HG03039 (cell line): Measurements from ENCODE around the gene EVI5L.
"Not testable (repeated sequence)": the region's sequence is repeated elsewhere in the genome, so short reads cannot be mapped to it uniquely, and the experiment has no call there.

Experiments used
- ATAC-seq: cut with Tn5 transposase; IDR thresholded peaks from one replicate; pipeline ENCODE4 v1.9.1; 2021; ENCODE audit warnings: mild to moderate bottlenecking, moderate library complexity; ENCODE audit not compliant: unreplicated experiment

The EVI5L gene

DNA sequence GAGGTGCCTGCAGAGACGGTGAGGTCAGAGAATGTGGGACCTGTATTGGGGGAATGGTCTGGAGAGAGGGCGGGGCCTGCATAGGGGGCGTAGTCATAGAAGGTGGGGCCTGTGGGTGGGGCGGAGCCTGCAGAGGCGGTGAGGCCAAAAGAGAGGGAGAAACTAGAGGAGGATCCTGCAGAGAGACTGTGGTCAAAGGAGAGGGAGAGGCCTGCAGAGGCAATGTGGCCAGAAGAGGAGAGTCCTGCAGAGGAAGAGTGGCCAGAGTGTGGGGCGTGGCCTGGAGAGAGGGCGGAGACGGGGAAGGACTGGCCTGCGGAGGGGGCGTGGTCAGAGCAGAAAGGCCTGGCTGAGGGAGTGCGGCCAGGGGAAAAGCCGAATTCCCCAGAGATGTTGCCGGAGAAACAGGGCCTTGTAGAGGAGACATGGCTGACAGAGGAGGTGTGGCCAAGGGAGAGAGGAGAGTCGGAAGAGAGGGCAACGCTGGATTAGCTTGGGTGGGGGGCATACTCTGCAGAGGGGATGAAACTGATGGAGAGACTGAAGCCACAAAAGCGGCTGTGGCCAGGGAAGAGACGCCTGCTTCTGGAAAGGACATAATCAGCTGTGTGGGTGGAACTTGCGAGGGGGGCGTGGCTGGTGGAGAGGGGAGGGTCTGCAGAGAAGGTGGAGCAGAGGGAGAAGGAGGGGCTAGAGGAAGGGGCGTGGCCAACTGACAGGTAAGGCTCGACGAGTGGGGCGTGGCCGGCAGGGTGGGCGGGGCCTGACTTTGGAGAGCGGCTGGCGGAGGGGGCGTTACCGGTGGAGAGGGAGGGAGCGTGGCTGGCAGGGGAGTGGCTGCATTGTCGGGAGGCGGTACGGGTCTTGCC is 41.7 kb downstream of the EVI5L start:
- no peak for ATAC-seq

DNA sequence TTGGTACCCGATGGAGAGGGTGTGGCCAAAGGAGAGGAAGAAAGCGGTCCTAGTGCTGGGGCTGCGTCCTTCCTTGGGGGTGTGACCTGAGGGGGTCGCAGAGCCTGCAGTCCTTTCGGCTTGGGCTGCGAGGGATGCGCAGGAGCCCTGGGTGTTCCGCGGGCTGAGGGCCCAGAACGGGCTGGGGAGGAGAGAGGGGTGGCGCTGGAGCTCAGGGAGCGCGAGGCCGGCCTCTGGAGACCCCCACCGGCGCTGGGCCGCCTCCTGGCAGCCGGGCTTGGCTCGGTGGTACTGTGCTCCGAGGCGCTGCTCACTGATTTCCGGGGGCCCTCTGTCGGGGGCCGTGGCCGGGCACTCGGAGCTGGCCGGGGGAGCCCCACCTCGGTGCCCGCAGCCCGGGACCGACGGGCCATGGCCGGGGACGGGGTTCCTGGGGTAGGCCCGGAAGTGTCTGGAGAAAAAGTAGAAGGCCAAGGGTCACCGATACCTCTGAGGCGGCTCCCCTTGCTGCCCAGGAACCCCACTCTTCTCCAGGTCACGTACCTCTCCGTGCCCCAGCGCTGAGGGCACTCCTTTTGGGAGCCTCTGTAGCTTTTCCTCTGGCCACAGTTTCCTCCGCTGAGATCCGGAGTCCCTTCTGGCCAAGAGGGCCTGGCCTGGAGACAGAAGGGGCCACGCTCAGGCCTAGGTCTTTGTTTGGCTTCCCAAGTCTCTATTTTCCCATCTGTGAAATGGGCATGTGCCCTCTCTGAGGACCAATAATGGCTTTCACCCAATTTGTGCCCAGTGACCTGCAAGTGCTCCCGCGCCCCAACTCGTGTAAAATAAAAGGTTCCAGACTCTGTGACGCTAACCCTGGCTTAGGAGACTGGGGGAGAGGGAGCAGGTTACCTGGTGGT is 42.5 kb downstream of the EVI5L start:
- ATAC-seq = no peak

DNA sequence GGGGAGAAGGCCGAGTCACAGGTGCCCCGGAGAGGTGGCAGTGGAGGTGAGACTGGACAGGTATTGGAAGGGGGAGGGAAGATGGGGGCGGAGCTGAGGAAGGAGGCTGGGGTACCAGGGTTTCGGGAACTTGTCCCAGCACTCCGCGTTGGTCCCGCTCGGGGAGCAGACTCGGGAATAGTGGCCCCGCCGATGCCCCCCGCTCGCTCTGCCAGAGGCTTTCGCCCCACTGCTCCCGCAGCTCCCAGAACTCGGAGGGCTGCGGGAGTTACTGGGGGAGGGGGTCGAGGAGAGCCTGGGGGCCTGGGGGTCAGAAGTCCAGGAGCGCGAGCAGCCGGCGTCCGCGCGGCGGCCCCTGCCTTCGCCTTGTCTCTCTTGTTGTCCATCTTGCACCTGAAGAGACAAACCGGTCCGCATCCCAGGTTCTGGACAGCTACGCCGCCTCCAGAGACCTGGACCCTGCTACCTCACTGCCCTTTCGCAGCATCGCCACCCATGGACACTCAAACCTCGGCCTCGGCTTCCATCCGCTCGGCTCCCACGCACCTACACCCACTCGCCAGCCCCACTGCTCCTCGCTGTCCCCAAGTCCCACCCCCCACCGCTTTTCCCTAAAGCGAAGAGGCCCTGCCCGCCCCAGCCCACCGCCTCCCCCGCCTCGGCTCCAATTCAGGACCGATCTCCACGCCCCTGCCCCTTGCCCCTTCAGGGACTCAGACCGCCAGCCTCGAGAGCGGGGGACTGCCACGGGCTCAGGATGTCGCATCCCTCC is 43.5 kb downstream of the EVI5L start:
- ATAC-seq = no peak

DNA sequence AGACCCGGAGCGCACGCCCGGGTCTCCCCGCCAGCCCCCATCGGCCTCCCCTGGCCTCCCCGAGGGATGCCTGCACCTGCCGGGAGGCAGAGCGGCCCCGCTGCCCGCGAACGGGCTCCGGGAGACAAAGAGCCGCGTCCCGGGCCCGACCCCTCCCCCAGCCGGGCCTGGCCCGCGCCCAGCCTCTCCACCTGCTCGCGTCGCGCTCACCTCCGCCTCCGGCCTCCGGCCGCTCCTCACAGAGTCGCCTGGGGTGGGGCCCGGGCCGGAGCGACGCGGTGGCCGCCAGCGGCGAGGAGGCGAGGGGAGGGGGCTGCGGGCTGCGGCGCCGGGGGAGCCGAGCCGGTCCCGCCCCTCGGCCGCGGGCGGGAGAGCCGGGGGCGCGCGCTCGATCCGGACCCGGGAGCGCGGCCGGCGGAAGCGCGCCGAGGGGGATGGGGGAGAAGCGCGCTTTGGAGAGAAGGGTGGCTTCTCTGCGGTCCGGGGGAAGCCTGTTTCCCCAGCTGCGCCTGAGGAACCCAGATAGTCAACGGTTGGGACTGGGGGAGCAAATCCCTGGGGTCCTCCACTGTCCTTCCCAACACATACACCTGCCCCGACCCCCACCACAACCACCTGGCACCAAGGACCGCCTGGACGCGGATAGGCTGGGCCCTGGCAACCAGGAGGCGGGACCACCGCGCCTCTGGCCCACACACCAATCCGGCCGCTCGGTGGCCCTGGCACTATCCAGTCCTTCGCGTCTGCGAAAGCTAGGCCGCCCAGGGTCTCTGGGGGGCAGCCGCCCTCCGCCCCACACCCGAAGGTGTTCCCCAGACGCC is 44.3 kb downstream of the EVI5L start, which contains the start of gene PRR36:
Gene PRR36, minus strand, starts transcription at position 315 of the 821 bp plus-strand sequence. CDS start 701 bp downstream, outside the sequence.
- ATAC-seq = no peak

DNA sequence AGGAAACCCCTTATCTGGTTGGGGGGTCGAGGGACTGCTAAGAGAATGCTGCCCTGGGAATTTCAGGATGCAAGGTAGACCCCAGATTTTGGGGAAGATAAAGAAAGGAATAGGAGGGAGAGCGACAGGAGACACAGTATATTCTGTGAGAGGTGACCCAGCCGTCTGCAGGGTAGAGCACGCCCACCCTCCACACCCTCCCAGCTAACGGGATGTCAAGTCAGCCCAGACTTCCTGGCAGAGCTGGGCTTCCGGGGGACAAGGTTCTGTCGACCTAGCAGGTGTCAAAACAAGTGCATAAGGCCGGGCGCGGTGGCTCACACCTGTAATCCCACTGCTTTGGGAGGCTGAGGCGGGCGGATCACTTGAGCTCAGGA is 44.9 kb downstream of the EVI5L start:
- no peak for ATAC-seq

DNA sequence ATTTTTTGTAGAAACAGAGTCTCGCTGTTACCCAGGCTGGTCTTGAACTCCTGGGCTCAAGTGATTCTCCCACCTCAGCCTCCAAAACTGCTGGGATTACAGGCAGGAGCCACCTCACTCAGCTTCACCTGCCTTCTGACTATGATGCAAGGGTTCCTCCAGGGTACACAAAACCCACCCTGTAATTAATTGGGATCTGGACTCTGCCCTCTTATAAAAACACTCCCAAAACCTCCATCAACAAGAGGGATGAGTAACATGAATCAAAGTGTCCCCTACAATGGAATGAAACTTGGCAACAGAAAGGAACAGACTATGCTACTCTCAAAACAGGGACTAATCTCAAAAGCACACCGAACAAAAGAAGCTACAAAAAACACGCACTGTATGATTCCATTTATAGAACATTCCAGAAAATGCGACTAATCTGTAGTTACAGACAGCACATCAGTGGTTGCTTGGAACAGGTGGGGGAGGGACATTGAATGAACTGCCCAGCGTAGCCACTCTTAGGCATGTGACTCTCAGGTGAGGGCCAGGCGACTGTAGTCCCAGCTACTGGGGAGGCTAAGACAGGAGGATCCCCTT is 47.3 kb downstream of the EVI5L start:
- no peak for ATAC-seq

DNA sequence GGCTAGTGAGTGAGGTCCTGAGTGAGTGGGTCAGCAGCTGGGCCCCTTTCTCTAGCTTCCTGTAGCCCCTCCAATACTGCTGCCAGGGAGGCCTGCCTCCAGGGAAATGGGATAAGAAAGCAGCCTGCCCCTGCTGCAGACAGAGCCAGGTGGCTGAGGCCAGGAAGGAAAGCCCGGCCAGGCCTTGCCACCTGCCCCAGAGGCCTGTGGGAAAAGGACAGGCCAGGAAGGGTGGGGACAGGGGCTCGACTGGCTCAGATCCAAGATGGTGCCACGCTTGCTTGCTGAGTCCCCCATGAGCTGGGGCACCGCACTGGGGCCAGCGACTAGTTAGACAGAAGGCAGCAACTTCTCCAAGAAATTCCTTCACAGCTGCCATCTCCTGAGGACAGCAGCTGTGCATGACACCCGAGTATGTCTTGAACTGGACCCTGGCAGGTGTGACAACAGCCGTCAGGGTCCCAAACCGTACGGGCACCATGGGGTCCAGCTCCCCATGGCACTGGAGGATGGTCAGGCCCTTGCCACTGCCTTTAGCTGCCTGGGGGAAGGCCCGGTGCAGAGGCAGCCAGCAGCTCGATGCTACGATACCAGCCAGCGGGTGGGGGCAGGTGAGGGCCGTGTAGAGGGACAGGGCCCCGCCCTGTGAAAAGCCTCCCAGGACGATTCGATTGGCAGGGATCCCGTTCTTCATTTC is 49.2 kb downstream of the EVI5L start:
- ATAC-seq = no peak

DNA sequence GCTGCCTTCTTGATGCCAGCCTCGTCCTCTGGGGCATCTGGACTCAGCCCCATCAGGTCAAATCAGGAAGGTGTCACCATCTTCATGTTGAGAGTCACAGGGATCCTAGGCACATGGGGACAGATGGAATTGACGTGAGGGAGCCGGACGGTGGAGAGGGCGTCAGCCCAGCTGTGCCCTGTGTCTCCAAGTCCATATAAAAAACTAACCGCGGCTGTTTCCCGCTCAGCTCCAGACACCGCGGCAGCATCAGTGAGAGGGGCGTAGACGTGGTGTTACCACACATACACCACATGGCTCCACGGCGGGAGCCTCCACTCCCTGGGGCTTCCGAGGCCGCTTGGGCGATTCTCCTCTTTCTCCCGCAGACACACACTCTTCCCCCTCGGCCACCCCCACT is 49.8 kb downstream of the EVI5L start:
- no peak for ATAC-seq

DNA sequence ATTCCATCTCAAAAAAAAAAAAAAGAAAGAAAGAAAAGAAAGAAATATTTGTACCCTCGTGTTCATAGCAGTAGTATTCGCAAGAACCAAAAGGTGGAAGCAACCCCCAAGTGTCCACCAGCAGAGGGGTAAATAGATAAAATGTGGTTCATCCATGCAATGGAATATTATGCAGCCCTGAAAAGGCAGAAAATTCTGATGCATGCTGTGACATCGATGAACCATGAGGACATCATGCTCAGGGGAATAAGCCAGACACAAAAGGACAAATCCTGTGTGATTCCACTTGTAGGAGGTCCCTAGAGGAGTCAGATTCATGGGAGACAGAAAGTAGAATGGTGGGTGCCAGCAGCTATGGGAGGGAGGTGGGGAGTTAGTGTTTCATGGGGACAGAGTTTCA is 51.9 kb downstream of the EVI5L start:
- no peak for ATAC-seq

DNA sequence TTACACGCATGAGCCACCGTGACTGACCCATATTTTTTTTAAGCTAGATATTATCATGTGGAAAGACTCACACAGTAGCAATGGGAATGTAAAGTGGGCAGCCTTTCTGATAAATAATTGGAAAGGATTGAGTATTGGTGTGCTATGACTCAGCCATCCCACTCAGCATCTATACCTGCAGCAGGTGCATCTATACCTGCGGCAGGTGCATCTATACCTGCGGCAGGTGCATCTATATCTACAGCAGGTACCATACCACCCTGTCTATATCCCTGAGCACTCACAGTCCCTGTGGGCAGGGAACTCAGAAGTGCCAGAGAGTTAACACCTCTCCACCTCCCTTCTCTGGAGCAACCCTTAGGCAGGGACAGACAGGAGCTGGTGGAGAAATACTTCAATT is 53.1 kb downstream of the EVI5L start:
- no peak for ATAC-seq

DNA sequence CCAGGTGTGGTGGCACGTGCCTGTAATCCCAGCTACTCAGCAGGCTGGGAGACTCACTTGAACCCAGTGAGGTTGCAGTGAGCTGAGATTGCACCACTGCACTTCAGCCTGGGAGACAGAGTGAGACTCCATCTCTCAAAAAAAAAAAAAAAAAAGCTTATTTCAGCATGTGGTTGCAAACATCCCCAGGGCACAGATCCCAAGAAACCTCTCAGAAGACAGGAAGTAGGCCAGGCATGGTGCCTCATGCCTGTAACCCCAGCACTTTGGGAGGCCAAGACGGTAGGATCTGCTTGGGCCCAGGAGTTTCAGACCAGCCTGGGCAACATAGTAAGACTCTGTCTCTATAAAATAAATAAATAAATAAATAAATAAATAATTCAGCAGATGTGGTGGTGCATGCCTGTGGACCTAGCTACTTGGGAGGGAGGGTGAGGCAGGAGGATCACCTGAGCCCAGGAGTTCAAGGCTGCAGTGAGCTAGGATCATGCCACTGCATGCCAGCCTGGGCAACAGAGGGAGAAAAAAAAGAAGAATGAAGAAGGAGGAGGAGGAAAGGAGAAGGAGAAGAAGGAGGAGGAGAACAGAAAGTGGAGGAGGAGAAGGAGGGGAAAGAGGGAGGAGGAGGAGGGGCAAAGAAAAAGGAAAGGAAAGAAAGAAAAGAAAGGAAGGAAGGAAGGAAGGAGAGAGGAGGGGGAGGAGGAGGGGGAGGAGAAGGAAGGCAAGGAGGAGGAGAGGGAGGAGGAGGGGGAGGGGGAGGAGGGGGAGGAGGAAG is 54.0 kb downstream of the EVI5L start:
- ATAC-seq = no peak

DNA sequence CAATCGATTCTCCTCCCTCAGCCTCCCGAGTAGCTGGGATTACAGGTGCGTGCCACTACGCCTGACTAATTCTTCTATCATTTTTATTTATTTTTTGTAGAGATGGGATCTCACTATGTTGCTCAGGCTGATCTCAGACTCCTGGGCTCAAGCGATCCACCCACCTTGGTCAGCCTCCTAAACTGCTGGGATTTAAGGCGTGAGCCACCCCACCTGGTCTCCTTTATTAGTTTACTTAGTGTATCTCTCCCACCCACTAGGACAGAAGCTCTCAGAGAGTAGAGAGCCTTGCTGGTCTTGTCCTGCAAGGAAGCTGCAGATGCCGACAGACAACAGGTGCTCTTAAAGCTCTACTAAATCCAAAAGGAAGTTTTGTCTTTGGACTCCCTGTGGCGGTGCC is 55.8 kb downstream of the EVI5L start:
- ATAC-seq = no peak

DNA sequence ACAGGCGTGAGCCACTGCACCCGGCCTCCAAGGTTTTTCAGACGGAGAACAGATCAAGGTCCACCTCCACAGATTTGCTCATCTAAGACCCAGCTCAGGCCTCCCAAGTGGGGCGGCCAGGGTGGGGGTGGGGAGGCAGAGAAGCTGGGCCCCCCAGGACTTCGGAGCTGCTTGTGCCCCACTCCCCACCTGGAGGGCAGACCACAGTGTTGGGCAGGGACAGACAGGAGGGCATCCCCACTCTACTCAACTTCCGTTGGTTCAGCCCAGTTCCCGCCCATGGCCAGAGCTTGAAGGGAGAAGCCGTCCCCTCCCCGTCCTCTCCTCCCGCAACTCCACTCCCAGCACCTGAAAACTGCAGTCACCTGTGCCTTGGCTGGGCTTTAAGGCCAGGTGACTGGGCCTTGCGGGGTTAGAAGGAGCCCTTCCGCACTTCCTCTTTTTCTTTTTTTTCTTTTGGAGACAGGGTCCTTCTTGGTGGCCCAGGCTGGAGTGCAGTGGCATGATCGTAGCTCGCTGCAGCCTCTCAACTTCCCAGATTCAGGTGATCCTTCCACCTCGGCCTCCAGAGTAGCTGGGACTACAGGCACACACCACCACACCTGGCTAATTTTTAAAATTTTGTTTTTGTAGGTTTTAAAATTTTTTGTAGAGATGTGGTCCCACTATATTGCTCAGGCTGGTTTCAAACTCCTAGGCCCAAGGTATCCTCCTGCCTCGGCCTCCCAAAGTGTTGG is 57.6 kb downstream of the EVI5L start:
- no peak for ATAC-seq

DNA sequence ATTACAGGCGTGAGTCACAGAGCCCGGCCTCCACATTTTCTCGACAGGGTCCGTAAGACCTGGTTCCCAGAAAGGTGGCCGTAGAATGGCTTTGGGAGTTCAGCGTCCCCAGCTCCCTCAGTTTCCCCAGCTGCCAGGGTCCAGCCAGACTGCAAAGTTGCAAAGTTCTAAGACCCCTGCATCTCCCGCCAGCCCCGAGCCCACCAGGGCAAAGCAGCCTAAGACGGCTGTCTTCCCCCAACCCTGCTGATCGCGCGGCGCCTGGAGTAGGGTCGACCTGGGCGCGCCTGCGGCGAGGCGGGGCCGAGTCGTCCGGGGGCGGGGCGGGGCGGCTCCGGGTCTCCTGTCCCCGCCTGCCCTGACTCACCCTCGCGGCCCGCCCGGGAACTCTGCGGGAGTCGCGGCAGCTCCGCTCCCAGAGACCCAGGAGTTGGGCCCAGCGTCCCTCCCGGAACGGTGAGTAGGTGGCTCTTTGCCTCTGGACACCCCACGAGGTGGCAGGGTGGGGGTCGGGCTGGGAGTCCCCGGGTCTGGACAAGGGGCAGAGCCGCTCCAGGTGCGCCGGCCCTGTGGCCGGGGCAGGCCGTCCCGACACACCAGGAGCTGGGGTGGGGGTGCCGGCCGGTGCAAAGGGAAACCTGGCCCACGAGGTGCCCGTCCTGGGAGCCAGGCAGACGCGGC is 58.3 kb downstream of the EVI5L start, which contains the start of gene LRRC8E:
Gene LRRC8E, plus strand, starts transcription at position 366 of the 681 bp plus-strand sequence. CDS start 7,094 bp downstream, outside the sequence.
- ATAC-seq = no peak

DNA sequence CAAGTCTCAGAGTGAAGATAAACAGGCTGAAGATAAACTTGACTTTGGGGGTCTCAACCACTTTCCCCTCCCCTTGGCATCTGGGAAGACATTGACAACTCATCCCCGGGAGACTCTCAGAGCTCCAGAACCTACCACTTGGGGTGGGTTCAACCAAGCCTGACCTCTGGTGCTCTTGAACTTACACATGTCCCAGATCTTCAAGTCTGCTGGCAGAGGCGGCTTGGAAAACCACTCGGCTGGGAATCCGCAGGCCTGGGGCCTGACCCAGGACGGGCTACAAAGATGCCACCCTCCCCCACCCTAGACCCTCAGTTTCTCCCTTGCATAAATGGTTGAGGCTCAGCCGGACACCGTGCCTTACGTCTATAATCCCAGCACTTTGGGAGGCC is 58.8 kb downstream of the EVI5L start:
- ATAC-seq = no peak

DNA sequence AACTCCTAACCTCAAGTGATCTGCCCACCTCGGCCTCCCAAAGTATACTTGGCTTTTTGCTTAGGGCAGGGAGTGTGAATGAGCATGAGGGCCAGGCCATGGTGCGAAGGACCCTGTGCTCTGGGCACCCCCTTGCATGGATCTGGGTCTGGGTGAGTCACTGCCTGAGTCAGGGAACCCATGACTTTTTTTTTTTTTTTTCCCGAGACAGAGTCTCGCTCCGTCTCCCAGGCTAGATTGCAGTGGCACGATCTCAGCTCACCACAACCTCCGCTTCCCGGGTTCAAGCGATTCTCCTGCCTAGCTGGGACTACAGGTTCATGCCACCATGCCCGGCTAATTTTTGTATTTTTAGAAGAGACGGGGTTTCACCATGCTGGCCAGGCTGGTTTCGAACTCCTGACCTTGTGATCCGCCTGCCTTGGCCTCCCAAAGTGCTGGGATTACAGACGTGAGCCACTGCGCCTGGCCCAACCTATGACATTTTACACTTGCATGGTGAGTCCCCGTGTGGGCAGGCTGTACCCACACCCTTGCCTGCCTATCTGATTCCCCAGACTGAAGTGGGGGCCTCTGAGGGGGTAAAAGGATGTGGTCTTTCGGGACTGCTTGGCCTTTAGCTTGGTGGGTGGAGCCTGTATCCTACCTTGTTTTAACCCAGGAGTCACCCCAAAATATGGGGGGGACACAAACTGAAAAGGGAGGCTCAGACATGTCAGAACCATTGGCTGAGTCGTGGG is 63.5 kb downstream of the EVI5L start:
- not testable (repeated sequence) for ATAC-seq
